Naive B cell (primary cell): ENCODE data around the gene OR8D2. TPM values are rescaled to one million over a fixed set of nuclear protein-coding genes. Genes with fewer than 3 reads are reported as not detected.
"Not testable (repeated sequence)": the region's sequence is repeated elsewhere in the genome, so short reads cannot be mapped to it uniquely, and the experiment has no call there.

ENCODE experiments used
- ATAC-seq, 2 donors: fragments of 150-1000 bp; cut with Tn5 transposase; 2 replicates each; pipeline ENCODE4 v1.10.0; 2021; ENCODE audit warnings: low read depth in 2 of 2, mild to moderate bottlenecking in 2 of 2, moderate library complexity in 2 of 2
- DNase-seq: peaks from one replicate; pipeline ENCODE4 v3.0.0; 2022
- H3K27ac Mint-ChIP-seq, 6 donors: one replicate each; pipeline ENCODE4 v1.8.0; 2020 to 2022; ENCODE audit warnings: mild to moderate bottlenecking in 6 of 6, mixed read lengths in 6 of 6, moderate library complexity in 5 of 6, inconsistent platforms in 2 of 6
- H3K27me3 Mint-ChIP-seq, 3 donors: one replicate each; pipeline ENCODE4 v1.8.0; 2021 to 2022; ENCODE audit warnings: mixed read lengths in 3 of 3, mild to moderate bottlenecking in 1 of 3
- H3K36me3 Mint-ChIP-seq, 2 donors: one replicate each; pipeline ENCODE4 v1.8.0; 2020 to 2022; ENCODE audit warnings: mixed read lengths in 2 of 2, inconsistent platforms in 1 of 2, mild to moderate bottlenecking in 1 of 2
- H3K4me1 Mint-ChIP-seq, 3 donors: one replicate each; pipeline ENCODE4 v1.8.0; 2020 to 2022; ENCODE audit warnings: mixed read lengths in 3 of 3, inconsistent platforms in 1 of 3, mild to moderate bottlenecking in 1 of 3, moderate library complexity in 1 of 3
- H3K4me3 Mint-ChIP-seq, 8 donors: one replicate each; pipeline ENCODE4 v1.8.0; 2020 to 2022; ENCODE audit warnings: mild to moderate bottlenecking in 8 of 8, mixed read lengths in 8 of 8, moderate library complexity in 8 of 8, inconsistent platforms in 2 of 8
- H3K9me3 Mint-ChIP-seq, 7 donors: one replicate each; pipeline ENCODE4 v1.8.0; 2020 to 2022; ENCODE audit warnings: mixed read lengths in 7 of 7, mild to moderate bottlenecking in 5 of 7, inconsistent platforms in 2 of 7, moderate library complexity in 1 of 7
- polyA plus RNA-seq, 6 donors: library from polyadenylated mRNA; unstranded; fragments of 300-500 nt; fragmentation: Illumina TruSeq; gene quantifications; one replicate each; pipeline ENCODE4 v1.2.3, GENCODE V29; 2021; ENCODE audit warnings: low read depth in 6 of 6

OR8D2 gene
- polyA plus RNA-seq, 6 donors from 2014 or later: not detected

DNA sequence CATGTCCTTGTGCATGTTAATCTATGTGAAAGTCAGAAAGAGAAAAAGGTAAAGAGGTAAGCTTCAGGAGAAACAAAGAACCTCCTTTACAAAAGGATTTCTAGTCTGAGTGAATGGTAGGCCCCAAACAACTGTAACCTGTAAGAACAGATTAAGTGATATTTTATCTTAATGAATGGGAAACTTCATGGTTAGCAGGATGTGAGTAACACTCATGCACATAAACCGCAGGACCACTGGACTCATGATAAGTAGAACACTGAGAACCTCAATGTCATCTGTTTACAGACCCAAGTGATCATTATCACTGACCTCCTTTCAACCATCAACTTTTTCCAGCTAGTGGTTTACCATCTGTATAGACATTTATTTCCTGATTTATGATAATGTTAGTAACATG lies 43.9 kb downstream of the OR8D2 start:
- Mint-ChIP-seq H3K4me1 (no peaks in the 10 kb centered on the region), H3K9me3 (peaks cover 0 to 7% (median 6%) of the 10 kb centered on the region in 7 donors), H3K36me3 (no peaks in the 10 kb centered on the region), H3K4me3 (no peak overlapping the region), H3K27ac (no peak overlapping the region), H3K27me3 (peaks cover 0 to 14% (median 8%) of the 10 kb centered on the region in 3 donors)
- DNase-seq (no peak), ATAC-seq (no peak)

GRCh38 chr11:124274000-124274399 lies 46.0 kb downstream of the OR8D2 start:
- Mint-ChIP-seq H3K36me3 (no peaks in the 10 kb centered on the region), H3K4me3 (no peak overlapping the region), H3K27ac (no peak overlapping the region), H3K4me1 (no peaks in the 10 kb centered on the region), H3K9me3 (no peaks in the 10 kb centered on the region), H3K27me3 (peaks cover 0 to 20% (median 14%) of the 10 kb centered on the region in 3 donors)
- DNase-seq (no peak), ATAC-seq (no peak)

- ATAC-seq, H3K27me3 Mint-ChIP-seq, H3K9me3 Mint-ChIP-seq, H3K36me3 Mint-ChIP-seq, H3K4me3 Mint-ChIP-seq, DNase-seq, H3K4me1 Mint-ChIP-seq, H3K27ac Mint-ChIP-seq: not testable (repeated sequence)
Measured at GRCh38 chr11:124270886-124271285, 49.1 kb downstream of the OR8D2 start.

Other genes with a start within 250 kb of the OR8D2 start
- gene VWA5A, start 204.7 kb downstream of the OR8D2 start, polyA plus RNA-seq: 10 to 100 TPM in 4 of 6 donors, 1 to 10 TPM in 1, not detected in 1; 4.5 to 15.8 (median 11.6) TPM
- not detected for gene OR10D3, start 136.9 kb downstream of the OR8D2 start, polyA plus RNA-seq
- gene OR8G1, start 79.1 kb downstream of the OR8D2 start, polyA plus RNA-seq: not detected
- not detected for gene OR8G5, start 63.8 kb downstream of the OR8D2 start, polyA plus RNA-seq
- gene OR8D1, start 6.2 kb downstream of the OR8D2 start, polyA plus RNA-seq: not detected
- not detected for gene OR8B2, start 64.3 kb upstream of the OR8D2 start, polyA plus RNA-seq
- gene OR8B3, start 78.8 kb upstream of the OR8D2 start, polyA plus RNA-seq: not detected
- not detected for gene OR8B4, start 104.7 kb upstream of the OR8D2 start, polyA plus RNA-seq
- not detected for gene OR8B8, start 125.5 kb upstream of the OR8D2 start, polyA plus RNA-seq
- not detected for gene OR8B12, start 223.5 kb upstream of the OR8D2 start, polyA plus RNA-seq
- not detected for gene OR8A1, start 249.8 kb upstream of the OR8D2 start, polyA plus RNA-seq